HG03097 (cell line): ENCODE data around the gene EFNA4.

Experiments used
- ATAC-seq: cut with Tn5 transposase; IDR thresholded peaks from one replicate; pipeline ENCODE4 v1.9.1; 2021; ENCODE audit not compliant: unreplicated experiment, low FRiP score

The EFNA4 gene, protein sequence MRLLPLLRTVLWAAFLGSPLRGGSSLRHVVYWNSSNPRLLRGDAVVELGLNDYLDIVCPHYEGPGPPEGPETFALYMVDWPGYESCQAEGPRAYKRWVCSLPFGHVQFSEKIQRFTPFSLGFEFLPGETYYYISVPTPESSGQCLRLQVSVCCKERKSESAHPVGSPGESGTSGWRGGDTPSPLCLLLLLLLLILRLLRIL

GRCh38 chr1:155063550-155064110 lies at the start of gene EFNA4:
Gene EFNA4, plus strand, starts transcription at chr1:155063740. Its CDS starts 84 bp downstream, at chr1:155063824.
- no peak for ATAC-seq

GRCh38 chr1:155014709-155015508 lies 48.6 kb upstream of the EFNA4 start:
- ATAC-seq: no peak

- no peak for ATAC-seq
Measured at GRCh38 chr1:155015527-155016230, 47.9 kb upstream of the EFNA4 start.

DNA sequence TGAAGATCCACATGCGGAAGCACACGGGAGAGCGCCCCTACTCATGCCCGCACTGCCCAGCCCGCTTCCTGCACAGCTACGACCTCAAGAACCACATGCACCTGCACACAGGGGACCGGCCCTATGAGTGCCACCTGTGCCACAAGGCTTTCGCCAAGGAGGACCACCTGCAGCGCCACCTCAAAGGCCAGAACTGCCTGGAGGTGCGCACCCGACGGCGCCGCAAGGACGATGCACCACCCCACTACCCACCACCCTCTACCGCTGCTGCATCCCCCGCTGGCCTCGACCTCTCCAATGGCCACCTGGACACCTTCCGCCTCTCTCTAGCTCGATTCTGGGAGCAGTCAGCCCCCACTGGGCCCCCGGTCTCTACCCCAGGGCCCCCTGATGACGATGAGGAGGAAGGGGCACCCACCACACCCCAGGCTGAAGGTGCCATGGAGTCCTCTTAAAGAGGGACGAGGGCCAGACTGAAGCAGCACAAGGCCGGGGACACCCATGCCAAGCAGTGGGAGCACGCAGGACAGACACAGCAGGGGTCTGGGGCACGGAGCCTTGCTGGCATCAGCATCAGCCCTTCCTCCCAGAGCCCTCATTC lies 47.2 kb upstream of the EFNA4 start:
- no peak for ATAC-seq

DNA sequence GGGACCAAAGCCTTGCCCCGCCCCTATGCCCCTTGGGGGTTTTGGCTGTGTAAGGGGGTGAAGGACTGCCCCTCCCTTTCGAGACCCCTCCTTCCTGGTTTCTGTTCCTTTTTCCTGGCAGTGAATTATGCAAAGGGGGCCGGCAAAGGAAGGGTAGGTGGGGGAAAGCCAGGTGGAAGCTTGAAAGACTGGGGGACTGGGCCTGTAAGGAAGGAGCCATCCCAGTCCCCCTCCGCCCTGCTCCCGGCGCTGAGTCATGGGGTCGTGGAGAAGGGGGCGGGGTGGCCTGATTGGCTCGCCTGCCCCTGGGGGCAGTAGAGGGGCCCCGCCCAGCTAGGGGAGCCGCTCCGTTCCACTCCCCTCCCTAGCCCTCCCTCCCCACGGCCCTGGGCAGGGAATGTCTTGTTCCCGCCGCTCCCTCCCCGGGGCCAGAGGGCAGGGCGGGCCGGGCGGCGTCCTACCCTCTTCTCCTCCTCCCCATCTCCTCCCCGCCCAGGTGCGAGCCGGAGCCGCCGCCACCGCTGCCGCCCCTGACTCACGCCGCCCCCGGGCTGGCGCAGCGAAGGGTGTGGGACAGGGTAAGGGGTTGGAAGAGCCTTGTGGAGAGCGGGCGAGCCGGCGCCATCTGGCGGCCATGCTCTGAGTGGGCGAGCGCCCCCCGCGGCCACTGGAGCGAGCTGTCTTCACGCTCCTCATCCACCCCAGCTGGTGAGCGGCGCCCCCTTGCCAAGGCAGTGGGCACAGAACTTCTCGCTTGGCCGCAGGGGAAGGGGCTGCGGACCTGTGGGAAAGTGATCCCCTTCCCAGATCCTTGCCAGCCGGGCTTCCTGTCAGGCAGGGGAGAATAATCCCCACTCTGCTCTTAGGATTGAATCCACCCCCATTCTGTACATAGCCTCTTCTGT lies 46.2 kb upstream of the EFNA4 start:
- no peak for ATAC-seq

- no peak for ATAC-seq
Measured at GRCh38 chr1:155017946-155018316, 45.6 kb upstream of the EFNA4 start.

GRCh38 chr1:155018617-155019348 lies 44.8 kb upstream of the EFNA4 start:
- ATAC-seq: no peak

DNA sequence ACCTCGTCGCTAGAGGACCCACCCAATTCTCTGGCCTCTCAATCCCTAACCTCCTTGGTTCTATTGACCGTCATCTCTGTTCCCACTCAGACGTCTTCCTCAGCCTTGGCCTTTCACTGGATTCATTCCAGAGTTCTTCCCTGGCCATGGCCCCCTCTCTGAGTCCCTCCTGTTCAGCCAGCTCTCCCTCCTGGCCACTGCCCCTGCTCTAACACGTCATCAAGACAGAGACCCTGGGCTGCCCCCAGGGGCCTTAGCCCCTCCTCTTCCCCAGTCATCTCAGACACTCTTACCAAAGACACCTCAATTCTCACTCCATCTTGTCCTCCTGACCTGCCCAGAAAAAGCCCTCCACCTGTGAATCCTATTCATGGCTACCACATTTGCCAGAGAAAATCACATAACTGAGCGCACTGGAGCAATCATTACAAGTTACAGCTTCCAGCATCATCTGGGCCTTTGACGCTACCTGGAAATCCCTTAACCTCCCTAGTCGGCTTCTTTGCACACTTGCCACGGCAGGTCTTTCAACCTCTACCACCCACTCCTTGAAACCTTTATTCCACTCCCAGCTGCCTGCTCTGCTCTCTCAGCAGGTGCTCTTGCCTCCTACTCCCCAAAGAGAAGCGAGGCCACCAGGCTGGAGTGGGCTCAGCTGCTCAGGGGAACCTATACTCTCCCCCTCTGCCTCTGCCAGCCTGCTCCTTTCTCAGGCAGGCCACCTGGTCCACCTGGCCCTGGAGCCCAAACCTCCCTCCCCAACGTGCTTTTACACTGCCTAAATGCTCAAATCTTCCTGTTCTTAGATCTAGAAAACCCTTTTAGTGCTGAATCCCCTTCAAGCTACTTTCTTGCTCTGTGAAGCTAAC lies 43.9 kb upstream of the EFNA4 start:
- ATAC-seq: no peak

DNA sequence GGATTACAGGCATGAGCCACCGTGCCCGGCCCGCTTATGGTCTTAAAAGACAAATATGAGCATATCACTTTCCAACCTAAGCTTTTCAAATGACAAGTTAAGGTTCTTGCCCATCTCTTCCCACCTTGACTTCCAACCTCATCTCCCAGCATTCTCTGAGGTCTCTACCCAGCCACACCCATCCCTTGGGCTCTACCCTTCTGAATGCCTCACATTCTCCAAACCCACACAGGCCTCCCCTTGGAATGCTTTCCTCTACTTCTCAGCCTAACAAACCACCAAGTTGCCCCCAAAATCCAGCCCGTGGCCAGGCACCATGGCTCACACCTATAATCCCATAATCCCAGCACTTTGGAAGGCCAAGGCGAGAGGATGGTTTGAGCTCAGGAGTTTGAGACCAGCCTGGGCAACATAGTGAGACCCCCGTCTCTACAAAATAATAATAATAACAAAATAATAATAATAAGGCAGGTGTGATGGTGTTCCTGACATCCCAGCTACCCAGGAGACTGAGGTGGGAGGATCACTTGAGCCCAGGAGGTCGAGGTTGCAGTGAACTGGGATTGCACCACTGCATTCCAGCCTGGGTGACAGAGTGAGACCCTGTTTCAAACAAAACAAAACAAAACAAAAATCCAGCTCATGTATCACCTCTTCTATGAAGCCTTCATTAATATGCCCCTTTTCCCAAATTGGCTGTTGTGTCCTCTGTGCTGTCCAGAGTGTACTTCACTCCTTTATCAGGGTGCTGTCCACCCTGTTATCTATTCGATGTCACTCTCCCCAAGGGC lies 41.2 kb upstream of the EFNA4 start:
- no peak for ATAC-seq

DNA sequence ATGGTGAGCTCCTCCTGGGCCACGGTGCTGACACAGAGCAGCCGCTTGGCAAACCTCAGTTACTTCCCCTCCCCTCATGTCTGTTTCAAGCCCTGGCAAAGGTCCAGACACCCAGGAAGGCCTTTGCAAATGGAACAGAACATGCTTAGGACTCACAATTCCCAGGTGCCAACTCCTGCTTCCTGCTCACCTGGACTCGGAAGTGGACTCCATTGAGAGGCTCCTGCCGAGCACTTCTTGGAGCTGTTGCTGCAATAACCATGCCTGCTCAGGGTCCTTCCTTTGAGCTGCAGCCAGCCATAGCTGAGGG lies 40.7 kb upstream of the EFNA4 start:
- no peak for ATAC-seq

DNA sequence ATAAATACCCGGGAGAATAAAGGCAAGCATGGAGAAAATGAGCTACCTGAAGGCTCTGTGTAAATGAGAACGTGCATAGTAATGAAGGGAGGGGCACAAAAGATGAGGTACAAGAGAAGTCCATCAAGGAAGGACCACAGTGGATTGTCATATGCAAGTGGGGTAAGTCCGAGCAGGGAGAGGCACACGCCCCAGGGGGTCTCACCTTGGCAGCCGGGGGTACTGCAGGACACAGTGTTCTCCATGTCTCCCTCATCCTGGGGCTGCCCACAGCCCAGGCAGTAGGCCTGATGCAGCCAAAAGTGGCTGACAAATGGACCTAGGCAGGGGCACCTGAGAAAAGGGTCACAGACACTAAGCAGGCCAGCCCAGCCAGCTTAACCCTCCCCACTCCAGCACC lies 39.9 kb upstream of the EFNA4 start:
- no peak for ATAC-seq

GRCh38 chr1:155024315-155024714 lies 39.2 kb upstream of the EFNA4 start:
- no peak for ATAC-seq

DNA sequence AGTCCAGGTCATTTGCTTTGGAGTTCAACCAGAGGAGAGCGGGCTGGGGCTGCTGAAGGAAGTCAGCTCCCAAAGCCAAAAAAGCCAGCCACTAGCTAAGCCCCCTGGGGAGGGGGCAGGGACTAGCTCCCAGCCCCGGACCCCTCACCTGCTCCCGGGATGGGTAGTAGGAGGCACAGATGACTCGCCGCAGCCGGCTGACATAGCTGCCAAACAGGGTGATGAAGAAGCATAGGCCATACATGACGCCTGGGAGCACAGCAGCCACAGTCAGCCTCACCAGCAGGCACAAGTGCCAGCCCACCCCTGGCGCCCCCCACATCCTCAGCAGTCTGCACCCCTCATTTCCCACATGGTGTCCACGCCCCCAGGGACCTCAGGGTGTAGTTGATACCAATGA lies 37.4 kb upstream of the EFNA4 start:
- no peak for ATAC-seq

DNA sequence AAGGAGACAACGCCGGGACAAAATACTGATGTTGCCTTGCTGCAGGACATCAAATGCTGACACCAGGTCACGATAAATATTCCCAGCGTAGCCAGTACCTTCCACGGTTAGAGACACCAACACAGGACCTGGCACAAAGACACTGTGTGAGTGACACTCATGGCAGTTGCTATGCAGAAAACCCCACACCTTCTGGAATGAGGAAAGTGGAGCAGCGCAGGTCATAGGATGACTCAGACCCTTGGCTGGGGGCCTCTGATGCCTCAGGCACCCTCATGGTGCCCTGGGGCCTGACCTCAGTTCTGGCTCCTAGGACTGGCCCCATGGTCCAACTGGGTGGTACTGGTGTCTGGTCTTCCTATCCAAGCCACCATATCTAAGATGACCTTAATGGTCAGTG lies 37.0 kb upstream of the EFNA4 start:
- ATAC-seq: no peak

- no peak for ATAC-seq
Measured at GRCh38 chr1:155029513-155030242, 33.9 kb upstream of the EFNA4 start.

DNA sequence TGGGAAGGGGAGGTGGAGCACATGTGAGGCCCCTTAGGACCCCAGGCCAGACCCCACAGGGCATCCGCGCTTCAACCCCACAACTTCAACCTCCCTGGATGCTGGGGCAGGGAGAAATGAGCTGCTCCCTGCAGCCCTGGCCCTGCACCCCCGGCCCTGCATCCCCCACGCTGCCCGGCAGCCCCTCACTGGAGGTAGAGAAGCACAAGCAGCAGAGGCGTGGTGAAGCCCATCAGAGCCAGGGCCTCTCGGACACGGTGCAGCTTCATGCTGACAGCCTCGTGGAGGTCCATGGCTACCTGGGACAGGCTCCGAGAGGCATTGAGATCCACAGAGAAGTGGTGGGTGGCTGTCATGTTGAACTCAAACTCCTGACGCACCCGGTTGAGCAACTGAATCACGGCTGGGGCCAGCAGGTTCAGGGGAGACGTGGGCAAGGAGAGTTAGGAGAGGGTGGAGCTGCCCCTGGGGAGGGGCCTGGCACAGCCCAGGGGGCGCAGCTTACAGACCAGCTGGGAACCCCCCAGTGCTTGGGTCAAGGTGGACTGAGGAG lies 33.2 kb upstream of the EFNA4 start:
- ATAC-seq: no peak

DNA sequence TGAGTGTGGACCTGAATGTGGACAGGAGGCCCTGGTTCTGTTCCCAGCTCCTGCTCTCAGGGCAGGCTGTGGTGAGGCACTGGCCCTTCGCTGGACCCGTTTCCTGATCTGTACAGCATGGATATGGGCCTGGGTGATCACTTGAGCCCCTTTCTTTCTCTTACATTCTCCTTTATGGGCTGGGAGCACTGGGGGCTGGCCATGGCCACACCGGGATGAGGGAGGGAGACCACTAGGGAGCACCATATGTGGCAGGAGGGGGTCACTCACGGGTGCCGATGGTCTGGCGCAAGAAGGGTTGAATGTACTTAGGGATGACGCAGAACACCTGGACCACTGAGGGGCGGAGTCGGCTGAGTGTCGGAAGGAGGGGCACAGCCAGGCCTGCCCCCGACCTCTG lies 32.6 kb upstream of the EFNA4 start:
- ATAC-seq: no peak
